Esophagus muscularis mucosa (tissue), 3 donors: ENCODE data around the gene LCN15.

Experiments used
- CTCF ChIP-seq, 3 experiments: fragments of 200-600 bp in 2 of 3; fragments of 450-650 bp in 1 of 3; sonication (generic) in 2 of 3; IDR thresholded peaks; one replicate each; pipeline ENCODE4 v1.5.1; 2017 to 2019; ENCODE audit warnings: antibody characterized with exemption in 3 of 3, mild to moderate bottlenecking in 2 of 3, moderate library complexity in 1 of 3
- POLR2A ChIP-seq: fragments of 450-650 bp; IDR thresholded peaks from one replicate; pipeline ENCODE4 v1.6.1; 2017; ENCODE audit warnings: antibody characterized with exemption, moderate library complexity, mild to moderate bottlenecking, low read depth
- POLR2AphosphoS5 ChIP-seq, 2 donors: sonication (generic); formaldehyde crosslinking; IDR thresholded peaks; one replicate each; pipeline ENCODE4 v1.6.1; 2017; ENCODE audit warnings: antibody characterized with exemption in 2 of 2

- TF ChIP-seq POLR2A (no peak), CTCF (IDR thresholded peaks at IDR 0.05) (no peak), POLR2AphosphoS5 (IDR thresholded peaks at IDR 0.05) (no peak)
These were observed 41.7 kb upstream of the LCN15 start for GRCh38 chr9:136806067-136806466.
